CD4-positive, alpha-beta T cell treated with Interleukin-4 for 1 hour (primary cell): Measurements from ENCODE around the gene NDC1.
"Not testable (repeated sequence)": the region's sequence is repeated elsewhere in the genome, so short reads cannot be mapped to it uniquely, and the experiment has no call there.

ENCODE experiments used
- DNase-seq, 2 donors: peaks; one replicate each; pipeline ENCODE4 v3.0.0-alpha.2; 2020 to 2022

Gene NDC1

DNA sequence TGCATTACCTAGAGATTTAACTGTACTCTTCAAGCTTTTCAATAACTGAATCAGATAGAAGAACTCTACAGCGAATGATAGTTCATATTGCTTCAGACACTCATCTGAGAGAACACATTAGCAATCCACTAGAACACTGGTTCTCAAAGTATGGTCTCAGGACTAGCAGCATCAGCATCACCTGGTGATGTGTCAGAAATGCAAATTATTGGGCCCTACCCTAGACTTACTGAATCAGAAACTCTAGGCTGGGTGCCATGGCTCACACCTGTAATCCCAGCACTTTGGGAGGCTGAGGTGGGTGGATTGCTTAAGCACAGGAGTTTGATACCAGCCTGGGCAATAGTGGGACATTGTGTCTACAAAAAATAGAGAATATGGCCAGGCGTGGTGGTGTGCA, 74.2 kb downstream of the NDC1 start:
- DNase-seq = no peak

DNA sequence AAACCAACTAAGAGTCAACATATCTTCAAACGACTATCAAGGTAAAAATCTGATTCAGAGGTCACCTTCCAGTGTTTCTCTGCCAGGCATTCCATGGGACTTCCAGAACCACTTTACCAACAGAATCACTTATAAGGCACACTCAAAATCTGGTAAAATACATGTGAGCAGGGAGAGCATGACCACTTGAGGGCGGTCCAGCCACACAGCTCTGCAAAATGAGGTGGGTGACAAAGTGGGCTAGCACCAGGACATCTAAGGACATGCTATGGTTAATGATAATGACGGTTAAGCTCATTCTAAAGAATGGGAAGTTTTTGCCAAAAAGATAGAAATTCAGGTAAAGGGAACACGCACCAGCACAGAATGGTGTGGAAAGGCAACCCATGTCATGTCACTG, 74.6 kb downstream of the NDC1 start:
- no peak for DNase-seq

DNA sequence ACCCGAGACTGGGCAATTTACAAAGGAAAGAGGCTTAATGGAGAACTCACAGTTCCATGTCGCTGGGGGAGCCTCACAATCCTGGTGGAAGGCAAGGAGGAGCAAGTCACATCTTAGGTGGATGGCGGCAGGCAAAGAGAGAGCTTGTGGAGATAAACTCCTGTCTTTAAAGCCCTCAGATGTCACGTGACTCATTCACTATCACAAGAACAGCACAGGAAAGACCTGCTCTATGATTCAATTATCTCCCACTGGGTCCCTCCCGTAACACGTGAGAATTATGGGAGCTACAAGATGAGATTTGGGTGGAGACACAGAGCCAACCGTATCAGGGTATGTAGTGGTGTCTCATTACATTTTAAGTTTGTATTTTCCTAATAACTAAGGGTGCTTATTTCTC, 77.6 kb downstream of the NDC1 start:
- not testable (repeated sequence) for DNase-seq

DNA sequence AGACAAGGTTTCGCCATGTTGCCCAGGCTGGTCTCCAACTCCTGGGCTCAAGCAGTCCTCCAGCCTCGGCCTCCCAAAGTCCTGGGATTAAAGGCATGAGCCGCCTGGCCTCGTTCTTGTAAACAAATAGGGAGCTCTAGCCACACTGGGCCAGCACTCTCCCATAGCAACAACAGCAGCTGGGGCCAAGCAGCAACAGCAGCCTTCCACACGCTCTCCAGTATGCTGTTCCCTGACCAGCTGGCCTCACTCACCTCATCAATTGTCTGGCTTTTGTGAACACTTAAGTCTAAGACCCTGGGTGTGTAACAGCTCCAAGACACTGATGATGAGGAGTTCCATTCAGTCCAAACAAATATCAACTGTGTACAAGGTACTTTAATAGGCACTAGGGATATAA, 82.2 kb downstream of the NDC1 start:
- no peak for DNase-seq

DNA sequence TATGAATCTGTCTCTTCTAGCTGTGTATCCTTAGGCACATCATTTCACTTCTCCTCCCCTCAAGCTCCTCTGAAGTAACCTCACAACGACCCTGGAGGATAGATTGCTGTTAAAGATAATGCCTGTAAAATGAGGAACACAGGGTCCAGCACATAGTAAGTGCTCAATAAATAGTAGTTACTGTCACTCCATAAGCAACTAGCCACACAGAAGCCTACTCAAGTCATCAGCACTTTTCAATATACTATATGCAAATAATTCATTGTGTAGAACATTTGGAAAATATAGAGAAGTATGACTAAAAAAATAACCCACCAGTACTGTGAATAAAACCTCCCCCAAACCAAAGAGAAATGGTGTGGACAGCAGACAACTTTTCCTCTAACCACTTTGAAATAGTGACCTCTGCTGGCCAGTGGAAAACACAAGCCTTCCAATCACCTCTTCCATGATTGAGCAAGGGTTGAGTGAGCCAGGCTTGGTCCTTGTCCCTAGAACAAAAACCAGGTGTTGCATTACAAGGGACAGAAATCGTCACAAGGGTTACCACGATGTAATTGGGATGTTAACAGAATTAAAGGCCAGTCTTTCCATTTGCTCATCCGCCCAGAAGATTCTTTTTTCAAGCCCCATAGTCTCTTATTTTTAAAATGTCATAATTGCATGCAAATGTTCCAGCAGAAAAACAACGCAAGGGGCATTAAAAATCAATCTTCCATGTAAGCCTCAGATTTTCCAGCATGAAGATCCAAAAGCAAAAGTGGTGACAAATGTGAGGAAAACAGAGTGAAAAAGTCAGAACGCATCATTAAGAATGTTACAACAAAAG, 83.4 kb downstream of the NDC1 start:
- peak; percentile 17 to 29 for DNase-seq

DNA sequence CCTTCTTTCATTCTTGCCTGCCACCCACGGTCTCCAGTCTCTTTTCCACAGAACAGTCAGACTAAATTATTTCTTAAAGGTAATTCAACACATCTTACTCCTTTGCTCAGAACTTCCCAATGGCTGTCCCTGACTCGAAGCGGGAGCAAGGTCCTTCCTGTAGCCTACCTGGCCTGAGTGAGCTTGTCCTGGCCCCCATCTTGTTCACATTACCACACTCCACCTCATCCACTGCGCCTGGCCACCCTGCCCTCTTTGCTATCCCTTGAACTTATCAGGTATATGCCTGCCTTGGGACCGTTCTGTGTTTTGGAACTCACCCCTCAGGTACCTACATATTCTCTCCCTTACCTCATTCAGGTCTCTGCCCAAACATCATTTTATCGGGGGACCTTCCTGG, 85.8 kb downstream of the NDC1 start:
- DNase-seq = no peak

DNA sequence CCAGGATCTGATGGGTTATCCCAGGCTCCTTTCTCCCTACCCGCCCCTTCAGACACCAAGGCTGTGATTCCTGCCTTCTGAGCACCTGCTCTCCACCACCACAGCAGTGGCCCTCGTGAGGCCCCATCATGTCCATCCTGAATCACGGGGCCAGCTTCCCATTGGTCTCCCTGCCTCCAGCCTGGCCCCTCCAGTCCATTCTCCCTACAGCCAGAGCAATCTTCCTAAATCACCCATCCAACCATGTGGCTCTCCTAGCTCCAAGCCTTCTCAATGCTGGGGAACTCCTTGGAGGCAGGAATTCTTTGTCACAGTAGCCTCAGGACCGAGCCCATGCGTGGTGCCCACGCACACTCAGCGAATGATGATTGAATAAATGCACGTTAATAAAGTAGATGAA, 90.3 kb downstream of the NDC1 start:
- no peak for DNase-seq

DNA sequence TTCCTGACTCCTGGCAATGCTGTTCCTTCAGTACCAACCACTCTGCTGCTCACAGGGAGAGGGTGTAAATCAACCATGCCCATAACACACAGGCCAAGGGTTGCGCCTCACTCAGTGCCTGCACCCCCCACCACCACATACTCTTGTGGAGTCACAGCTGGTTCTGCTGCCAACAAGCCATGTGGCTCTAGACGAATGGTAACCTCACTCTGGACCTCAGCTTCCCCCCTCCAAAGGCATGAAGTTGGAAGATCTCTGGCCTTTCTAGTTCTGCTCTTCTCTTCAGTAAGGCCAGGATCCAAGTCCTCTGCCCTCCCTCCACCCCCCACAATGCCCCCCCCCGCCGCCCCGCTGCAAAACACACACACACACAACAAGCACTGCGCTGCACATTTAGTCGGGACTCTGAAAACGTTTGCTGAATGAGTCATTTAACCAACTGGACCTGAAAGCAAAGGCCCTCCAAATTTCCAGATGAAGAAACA, 97.4 kb downstream of the NDC1 start:
- DNase-seq = no peak

DNA sequence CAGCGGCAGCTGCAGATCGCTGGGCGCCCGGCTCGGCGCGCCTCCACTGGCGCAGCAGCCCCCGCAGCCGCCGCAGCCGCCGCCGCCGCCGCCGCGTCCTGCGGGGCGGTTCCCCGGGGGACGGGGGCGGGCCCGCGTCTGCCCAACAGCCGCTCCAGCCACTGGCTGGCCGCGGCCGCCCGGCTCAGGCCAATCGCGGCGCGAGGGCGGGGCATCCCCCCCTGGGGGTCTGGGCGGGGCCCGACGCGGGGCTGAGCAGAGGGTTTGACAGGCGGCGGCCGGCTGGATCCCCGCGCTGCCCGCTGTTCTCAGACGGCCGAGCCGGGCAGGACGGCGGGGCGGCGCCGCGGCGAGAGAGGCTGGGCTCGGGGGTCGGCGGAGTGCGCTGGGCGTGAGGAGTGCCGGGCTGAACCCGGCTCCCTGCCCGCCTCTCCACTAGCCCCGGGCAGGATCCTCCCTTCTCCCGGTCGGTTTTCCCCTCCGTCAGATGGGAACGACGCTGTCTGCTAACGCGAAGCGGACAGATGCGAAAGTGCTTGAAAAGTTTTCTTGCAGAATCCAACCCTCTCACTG, 98.9 kb downstream of the NDC1 start, which contains the start of gene GLIS1:
Gene GLIS1 (minus strand): TSS at position 56 of the 573 bp plus-strand sequence. CDS start 1,100 bp downstream, outside the sequence.
- peak; percentile 35 to 52 for DNase-seq

DNA sequence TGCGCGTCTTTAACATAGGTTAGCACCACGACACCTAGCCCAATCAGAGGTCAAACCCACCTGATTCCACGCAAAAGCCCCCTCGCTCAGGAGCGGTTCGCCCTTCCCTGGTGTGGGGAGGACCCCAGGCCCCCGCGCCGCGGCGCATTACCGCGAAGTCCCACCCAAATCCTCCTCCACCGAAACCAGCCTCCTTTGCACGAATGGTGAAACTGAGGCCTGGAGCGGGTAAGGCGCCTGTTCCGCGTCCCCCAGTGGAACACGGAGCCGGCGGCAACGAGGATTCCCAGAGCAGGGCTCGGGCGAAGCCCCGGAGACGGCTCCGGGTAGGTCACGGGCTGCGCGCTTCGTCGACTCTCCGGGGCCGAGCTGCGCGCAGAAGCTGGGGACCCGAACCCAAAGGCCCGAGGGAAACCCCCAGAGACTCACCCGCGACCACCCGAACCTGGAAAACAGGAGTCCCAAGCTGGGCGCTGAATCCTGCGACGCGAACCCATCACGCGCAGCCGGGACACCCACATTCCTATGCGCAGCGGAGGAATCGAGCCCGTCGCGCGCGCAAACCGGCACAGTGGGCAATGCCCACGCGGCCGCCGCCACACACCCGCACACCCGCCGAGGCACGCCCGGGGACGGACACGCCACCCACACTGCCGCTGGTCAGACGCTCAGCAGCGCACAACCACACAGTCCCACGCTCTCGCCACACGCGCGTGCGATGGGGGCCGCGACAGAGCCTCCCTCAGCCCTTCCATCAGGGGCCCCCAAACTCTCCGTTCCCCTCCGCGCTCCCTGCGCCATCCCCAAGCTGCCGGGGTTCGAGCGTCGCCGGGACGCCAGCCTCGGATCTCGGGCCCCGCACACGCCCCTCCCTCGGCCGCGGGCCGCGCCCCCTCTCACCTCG, 99.6 kb downstream of the NDC1 start:
- no peak for DNase-seq

DNA sequence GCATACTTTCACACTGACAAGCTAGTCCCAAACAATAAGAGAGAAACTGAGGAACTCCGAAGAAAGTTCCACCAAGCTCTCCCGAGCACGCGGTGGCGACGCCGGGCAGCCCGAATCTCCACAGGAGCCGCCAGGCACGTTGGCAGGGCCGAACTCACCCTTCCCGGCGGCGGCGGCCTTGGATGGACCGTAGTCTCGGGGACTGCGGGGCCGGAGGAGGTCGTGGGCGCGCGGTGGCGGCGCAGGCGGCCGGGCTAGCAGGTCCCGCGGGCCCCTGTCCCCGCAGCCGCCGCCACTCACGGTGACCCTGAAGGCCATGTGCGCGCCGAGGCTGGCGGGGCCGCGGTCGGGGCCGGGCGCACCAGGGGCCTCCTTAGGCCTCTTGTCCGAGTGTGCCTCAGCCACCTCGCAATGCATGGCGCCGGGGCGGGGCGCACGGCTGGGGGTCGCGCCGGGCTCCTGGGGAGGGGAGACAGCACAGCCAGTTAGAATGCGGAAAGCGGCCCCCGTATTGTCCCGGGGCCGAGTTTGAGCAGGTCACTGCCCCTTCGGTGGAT, 100.4 kb downstream of the NDC1 start:
- DNase-seq = no peak

DNA sequence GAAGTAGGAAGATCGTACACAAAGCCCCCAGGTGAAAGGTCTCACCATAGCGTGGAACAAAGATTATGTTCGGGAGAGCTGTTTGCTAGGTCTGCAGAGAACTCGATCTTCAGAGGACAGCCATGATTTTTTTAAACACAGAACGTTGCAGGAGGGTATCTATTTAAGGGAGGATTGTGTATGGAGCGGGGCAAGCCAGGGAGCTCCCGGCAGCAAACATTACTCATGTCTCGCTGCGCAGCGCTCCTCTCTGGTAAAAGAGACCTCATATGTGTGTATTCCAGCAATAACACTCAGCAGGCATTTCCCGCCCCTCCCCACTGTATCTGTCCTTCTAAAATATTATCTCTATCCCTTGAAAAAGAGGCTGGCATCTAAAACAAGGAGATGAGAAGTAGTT, 101.8 kb downstream of the NDC1 start:
- no peak for DNase-seq

DNA sequence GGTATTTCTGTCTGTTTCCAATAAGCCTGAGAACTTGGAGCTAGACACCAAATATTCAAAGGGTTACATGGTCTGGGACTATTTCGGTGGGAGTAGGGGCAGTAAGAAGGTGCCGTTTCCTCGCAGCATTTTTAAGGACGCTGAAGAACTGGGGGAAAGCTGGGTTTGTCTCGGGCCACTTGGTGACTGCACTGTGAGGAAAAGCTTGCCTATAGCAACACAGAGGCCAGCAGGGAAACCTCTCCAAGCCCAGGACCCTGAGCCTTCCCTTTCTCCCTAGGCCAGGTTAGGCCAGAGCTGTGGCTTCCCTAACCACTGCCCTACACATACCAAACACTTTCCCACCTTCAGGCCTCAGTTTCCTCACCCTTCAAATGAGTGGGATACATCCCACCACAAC, 102.4 kb downstream of the NDC1 start:
- DNase-seq = no peak

DNA sequence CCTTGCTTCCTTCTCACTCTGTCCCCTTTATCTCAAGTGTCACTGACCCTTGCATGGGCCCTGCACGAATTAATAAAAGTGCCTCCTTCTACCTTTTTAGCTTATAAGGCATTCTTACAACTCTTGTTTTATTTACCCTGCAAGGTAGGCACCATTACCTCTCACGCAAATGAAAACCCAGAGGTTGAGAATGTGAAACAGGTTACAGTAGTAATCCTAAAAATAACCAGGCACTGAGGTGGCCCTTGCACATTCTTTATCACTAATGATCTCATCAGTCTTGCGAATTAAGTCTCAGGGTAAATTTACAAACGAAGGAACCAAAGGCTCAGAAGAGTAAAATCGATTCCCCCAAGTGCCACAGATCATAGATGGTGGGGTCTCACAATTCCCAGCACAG, 102.8 kb downstream of the NDC1 start:
- DNase-seq = no peak

DNA sequence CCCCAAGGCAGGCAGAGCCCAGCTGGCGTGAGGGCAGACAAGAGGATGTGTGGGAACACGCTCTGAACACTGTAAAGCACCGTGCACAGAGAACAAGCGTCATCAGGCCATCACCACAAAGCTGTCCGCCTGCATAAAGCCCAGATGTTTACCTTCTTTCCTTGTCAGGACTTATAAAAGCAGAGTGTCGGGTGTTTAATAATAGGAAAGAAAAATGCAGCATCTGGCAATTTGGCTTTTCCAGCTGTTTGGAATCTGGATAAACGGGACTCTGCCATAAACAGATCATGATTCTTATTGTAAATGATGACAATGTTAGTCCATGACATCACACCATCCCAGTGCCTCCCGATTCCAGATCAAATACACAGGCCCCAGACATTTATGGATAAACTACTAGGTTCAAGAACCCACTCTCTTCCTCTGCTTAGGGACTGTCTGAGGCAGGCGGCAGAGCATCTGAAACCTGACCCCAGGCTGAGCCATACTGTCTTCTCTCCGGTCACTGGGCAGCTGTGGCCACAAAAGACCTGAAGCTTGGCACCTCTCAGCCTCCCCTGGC, 103.4 kb downstream of the NDC1 start:
- DNase-seq = no peak

DNA sequence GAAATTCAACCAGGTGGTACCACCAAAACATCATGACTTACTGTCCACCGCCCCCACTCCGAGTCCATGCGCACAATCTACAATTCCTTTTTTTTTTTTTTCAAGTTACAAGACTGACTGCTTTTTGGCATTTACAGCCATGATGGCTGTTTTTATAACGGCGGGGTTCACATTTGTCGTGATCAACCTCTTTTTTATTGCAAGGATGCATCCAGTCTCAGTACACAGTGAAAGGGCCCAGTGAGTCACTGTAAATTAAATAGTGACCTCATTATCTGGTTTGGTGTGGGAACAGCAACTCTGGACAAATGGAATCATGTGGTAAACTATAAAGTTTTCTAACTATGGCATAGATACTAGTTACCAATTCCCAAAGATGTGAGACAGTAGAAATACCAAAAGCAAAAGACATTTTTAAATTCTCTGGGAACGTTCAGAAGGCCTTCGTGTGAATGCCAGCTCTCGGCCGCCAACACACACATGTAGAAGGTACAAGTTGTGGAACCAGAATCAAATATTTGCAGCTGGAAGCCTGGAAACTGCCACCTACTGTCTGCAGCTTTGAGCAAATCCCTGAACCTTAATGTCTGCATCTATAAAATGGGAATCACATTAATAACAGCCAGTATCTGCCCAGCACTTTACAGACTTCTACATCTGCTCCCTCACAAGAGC, 104.0 kb downstream of the NDC1 start:
- no peak for DNase-seq

DNA sequence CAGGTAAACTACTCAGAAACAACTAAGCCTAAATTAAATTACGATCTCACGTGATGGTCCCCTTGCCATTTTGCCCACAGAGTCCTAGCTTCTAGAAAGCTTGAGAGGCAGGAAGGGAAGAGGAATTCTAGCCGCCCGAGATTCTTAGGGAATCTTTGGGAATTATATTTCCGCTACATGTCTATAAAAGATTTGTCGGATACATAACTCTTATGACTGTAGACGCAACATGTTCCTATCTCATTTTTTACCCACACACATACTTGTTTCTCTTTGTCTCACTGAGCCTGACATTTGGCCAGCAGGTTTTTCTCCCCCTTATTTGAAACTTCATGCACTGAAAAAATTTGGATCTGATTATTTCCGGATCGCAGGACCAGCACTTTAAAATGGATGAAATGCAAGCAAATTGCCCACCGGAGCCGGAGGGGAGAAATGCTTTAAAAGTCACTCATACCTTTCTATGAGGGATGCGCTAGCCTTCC, 104.6 kb downstream of the NDC1 start:
- no peak for DNase-seq

DNA sequence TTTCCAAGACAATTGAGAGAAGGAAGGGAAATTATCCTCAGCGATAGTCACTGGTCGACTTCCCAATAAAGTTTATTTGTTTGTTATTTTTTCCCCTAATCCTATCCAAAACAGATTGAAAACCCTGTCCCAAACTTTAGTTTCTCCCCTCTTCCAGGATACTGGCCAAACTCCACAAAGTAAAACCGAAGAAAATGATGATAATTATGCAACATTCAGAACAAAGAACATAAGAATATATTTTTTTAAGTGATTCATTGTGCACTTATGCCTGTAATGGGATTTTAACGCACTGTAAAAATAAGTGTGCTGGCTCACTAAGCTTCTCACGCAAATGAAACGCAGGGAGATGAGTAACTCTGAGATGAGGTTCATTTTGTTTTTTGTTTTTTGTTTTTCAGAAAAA, 105.2 kb downstream of the NDC1 start:
- no peak for DNase-seq

DNA sequence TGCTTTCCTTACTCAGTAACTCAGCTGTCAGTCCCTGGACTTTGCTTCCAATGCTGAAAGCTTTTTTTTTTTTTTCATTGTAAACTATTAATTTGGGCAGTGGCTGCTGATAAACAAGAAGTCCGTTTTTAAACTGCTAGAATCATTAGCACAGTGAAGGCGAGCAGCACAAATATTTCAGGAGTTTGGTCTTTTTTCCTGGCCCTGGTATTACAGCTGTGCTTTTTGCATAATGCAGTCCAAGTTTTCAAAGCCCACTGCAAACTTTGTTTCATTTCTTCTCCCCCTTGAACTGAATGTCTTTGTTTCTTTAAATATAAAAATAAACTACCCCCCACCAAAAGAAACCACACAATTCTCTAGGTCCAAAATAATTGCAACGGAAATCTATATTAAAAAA, 105.7 kb downstream of the NDC1 start:
- no peak for DNase-seq

DNA sequence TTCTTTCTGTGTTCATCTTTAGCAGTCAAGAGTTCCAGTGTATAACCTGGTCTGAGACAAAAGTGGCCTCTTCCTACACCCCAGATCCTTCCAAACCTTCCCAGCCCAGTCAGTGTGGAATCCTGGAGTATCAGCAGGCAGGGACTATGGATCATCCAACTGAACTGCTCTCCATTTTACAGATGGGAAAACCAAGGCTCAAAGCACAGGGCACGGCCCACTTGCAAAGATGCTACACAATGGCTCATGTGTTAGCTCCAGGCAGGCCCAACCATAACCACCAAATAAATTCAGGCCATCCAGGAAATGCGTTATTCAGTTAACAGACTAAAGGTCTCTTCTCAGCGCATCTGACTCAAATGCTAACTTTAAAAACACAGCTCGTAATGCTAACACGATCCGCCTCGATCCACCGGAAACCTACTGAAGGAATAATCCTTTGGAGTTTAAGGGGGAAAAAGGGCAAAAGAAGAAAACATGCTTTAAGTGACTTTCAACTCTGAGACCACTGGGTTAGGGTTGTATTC, 106.3 kb downstream of the NDC1 start:
- no peak for DNase-seq

DNA sequence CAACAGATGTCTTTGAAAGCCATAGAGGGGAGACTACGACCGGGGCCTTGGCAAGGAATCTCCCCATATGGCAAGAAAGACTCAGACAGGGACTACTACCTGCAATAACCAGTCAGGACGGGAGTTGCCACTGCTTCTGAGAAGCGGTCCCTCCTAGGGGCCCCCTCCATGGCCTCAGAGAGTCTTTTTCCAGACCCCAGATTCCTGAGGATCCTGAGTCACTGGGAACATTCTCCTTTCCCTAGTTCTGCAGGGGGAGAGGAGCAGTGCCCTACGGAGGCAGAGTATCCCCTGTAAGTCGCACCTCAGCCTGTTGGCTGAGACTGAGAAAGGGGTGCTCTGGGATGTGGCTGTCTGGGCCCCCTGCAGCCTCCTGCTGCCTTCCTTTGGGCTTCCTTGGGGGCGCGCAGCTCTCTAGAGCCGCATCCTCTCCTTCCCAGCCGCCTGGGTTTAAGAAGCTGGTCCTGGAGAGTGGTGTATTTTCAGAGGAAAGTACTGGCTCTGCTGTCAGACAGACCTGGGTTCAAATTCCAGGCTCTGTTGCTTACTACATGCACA, 107.0 kb downstream of the NDC1 start:
- DNase-seq = no peak
